GM18517 (cell line): Measurements from ENCODE around the gene RYR3.

ENCODE experiments used
- ATAC-seq: cut with Tn5 transposase; IDR thresholded peaks from one replicate; pipeline ENCODE4 v1.9.1; 2021; ENCODE audit warnings: mild to moderate bottlenecking, moderate library complexity; ENCODE audit not compliant: unreplicated experiment

Gene RYR3

DNA sequence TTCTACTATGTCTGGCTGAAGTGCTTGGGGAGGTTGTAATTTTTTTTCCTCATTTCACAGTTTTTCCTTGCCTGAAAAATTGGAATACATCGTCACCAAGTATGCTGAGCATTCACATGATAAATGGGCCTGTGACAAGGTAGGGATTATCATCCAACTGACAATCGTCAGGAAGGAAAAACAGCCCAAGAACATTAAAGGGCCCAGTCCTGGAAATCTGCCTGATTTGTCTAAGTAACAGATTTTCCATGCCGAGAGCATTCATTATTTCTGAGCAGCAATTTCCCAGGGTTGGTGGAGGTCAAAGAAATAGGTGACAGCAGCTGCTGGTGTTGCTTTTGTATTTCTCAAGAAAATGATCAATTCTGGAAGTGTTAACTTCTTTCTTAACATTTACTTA lies 431.5 kb downstream of the RYR3 start:
- no peak for ATAC-seq

DNA sequence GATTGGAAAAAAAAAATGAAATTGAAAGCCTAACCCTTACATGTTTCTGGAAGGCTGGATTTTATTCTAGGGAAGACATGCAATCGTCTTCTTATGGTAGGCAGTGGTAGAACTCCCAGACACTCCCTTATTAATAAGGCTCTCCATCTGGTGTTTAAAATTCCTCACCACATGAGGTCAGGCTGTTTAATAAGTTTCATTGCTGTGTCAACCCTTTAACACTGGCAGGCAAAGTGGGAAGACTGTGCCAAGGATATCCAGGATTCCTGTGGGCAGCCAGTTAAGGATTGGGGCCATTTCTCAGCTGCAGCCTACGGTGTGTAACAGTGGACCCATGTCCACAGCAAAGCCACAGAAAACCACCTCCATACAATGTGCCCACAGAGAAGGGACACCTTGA lies 432.0 kb downstream of the RYR3 start:
- ATAC-seq = no peak

DNA sequence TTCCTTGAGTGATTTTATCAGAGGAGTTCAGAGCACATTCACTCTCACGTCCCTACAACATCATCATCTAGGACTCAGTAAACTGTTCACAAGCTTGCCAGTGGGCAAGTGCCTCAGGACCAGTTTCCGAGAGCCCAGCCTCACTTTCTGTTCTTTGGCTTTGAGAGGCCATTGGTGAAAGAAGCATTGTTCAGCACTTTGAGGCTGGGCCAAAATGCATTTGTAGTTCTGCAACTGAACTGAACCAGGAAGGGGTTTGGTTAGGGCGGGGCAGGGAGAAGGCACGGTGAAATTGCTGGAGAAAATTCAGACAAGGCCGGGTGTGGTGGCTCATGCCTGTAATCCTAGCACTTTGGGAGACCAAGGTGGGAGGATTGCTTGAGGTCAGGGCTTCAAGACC lies 435.4 kb downstream of the RYR3 start:
- no peak for ATAC-seq

DNA sequence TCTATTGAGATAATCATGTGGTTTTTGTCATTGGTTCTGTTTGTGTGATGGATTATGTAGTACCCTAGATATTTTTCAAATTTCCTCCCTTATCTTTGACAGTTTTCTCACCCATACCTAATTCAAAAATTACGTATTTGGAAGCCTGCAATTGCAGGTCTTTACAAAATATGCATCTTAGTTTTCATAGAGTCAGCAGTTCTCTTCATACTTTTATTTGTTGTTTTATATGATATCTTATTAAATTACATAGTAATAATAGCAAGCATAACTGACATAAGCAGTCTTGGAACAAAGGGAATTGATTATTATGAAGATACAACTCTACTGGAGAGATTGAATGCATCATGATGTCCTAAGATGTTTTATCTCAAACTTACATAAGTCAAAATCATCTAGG lies 442.2 kb downstream of the RYR3 start:
- ATAC-seq = no peak

DNA sequence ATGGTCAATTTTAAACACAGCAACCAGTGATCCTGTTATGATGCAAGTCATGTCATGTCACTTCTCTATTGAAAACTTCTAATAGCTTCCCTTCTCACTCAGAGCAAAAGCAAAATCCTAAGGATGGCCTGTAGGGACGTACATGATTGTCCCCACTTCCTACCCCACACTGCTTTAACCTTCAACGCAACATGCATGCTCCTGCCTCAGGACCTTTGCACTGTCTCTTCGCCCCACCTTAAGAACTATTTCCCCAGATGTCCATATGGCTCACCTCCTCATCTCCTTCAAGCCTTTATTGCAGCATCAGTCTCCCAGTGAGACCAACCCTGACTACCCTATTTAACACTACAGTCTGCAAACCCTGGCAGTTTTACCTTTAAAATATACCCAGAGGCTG lies 443.5 kb downstream of the RYR3 start:
- no peak for ATAC-seq

DNA sequence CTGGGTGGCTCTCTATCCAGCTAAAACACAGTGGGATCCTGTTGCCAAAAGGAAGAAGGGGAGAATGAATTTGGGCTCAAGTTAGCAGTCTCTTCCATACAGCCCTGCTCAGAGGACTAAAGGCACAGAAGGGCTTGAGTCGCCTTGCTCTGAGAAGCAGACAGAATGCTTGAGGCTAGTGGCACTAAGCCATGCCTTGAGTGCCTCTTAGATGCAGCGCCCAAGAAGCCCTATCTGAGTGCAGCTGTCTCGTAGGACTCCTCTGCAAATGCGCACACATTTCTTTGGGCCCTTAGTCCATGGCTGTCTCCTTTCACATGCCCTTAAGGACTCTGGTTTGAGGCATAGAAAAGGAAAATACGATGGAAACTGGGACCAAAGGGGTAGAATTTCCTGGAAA lies 446.2 kb downstream of the RYR3 start:
- ATAC-seq = no peak

DNA sequence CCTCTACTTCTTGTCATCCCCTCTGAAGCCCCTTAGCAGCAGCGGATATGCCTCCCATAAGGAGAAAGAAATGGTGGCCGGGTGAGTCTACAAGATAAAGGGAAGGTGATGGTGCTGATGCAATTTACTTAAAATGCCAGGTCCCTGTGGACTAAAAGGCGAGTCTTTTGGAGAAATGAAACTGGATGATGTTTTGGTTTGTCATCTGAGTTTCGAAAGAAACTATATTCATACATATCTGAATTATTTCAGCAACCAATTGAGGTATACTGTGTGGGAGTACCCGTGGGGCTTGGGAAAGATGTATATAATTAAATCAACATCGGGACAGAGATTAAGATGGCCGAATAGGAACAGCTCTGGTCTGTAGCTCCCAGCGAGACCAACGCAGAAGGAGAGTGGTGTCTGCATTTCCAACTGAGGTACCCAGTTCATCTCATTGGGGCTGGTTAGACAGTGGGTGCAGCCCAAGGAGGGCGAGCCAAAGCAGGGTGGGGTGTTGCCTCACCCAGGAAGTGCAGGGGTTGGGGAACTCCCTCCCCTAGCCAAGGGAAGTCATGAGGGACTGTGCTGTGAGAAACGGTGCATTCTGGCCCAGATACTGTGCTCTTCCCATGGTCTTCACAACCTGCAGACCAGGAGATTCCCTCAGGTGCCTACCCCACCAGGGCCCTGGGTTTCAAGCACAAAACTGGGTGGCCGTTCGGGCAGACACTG lies 446.9 kb downstream of the RYR3 start:
- no peak for ATAC-seq

DNA sequence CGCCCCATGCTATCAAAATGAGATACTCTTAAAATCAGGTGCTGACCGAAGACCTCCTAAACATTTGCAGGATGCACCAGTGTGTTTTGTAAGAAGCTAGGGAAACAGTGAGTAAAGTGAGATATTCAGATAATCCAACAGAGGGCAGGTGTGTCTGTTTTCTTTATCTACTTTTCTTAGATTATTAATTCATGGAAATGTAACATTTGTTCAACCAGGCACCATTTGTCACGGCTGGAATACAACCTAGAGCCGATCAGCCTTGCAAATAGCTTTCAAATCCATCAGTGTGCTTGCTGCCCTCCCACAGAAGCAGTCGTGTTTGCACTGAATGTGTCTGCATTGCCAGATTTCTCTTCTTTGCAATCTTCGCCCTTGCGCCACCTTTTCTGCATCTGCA lies 455.6 kb downstream of the RYR3 start:
- ATAC-seq = no peak

DNA sequence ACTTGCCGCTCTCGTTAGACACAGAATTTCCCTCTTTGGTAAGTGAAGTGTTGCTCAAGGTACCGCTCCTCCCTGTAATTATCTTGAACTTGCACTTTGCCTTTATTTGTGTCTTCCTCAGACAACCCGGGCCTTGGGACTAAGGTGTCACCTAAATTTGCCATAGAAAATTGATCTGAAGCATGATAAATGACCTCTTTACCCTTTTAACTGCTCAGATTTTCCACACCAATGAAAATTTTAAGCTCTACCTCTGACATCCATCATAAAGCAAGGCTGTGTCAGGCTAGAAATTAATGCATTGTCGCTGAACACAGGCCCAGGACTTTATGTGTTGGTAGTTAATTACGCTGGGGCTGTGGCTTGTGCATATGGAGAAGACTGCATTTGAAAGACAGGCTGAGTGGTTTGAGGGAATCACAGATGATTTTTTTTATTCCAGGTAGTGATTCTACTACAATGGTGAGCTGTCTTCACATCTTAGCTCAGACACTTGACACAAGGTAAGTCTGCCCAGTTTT lies 458.0 kb downstream of the RYR3 start:
- no peak for ATAC-seq

DNA sequence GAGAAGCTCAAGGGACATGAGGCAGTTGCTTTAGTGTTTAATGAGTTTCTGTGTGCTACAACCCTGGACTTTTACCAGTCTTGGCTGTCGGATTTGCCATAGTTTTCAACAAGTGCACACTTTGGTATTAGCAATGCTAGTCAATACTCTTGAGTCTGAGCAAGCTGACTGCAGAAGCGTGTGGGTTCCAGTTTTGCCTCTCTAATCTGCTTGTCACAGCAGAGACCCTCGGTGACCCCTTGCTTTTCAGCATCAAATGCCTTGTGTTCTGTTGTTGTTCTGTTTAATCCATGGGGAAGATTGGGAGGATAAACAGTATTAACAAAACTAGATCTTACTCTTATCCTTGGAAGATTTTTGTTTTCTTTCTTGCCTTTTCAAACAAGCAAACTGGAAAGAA lies 463.2 kb downstream of the RYR3 start:
- ATAC-seq = no peak

DNA sequence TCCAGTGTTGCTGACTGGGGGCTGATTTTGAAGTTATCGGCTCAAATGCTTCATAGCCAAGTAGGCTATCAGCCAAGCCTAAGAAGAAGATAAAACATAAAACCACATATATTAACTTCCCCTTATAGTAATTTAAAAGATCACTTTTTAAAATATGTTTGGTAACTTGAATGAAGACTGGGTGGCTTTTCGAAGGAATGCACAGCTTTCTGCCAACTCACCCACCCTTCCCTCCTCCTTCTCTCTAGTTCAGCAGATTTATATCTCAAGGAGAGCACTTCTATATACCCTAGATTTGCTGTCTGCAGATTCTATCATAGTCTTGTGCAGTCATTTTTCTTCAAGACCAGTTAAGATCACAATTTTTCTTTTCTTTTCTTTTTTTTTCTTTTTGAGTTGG lies 468.1 kb downstream of the RYR3 start:
- ATAC-seq = no peak

DNA sequence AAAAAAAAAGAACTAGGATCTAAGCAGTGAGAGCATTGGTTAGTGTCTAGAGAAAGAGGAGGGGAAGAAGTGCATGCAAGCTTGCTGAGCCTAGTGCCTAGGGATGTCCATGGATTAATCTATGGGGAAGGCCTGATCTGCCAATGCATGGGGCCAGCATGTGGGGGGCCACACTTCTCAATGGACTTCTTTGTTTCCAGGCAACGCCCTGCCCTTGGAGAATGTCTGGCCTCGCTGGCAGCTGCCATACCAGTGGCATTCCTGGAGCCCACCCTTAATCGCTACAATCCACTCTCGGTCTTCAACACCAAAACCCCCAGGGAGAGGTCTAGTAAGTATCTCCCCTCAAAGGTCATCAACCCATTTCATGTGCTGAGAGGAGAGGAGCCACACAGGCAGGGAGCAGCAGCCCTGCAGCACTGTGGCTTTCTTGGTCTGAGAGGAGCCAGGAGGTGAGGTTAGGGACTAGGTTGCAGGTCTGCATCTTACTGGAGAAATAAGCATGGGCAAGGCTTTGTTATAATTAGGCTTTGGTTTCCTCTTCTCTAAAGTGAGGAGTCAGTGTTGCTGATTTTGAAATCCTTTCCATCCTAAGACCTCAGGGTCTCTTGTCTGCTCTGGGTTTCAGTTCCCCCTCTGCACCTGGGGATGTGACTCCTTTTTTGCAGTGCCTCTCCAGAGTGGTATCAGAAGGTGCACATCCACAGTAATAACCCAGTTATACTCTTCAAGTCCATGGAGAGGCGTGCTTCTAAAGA lies 469.4 kb downstream of the RYR3 start:
- ATAC-seq = no peak

DNA sequence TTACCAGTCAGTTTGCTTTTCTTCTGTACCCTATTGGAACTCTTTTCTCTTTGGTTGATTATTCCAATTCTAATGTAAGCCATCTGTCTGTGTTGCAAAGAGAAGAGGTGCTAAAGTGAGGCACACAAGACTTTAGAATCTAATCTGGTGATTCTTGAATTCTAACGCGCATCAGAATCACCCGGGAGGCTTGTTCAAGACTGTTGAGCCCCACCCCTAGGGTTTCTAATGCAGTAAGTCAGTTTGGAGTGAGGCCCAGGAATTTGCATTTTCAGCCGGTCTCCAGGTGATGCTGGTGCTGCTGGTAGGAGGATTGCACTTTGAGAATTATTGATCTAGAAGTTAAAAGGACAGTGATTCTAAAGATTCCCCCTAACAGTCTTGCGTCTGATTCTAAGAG lies 472.2 kb downstream of the RYR3 start:
- ATAC-seq = no peak

DNA sequence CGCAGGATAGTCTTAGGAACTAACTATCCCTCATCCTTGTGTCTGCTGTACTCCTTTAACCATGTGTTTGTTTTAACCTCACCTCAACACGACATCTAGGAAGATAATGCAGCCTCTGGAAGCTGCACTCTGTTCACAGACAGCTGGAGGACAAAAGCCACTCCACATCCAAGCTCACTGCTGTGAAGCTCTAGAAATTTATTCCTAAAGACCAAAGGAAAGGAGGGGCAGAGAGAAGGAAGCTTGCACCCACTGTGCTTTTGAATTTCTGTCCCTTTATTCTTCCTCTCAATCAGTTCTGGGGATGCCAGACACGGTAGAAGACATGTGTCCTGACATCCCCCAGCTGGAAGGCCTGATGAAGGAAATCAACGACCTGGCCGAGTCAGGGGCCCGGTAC lies 474.6 kb downstream of the RYR3 start:
- ATAC-seq = no peak

DNA sequence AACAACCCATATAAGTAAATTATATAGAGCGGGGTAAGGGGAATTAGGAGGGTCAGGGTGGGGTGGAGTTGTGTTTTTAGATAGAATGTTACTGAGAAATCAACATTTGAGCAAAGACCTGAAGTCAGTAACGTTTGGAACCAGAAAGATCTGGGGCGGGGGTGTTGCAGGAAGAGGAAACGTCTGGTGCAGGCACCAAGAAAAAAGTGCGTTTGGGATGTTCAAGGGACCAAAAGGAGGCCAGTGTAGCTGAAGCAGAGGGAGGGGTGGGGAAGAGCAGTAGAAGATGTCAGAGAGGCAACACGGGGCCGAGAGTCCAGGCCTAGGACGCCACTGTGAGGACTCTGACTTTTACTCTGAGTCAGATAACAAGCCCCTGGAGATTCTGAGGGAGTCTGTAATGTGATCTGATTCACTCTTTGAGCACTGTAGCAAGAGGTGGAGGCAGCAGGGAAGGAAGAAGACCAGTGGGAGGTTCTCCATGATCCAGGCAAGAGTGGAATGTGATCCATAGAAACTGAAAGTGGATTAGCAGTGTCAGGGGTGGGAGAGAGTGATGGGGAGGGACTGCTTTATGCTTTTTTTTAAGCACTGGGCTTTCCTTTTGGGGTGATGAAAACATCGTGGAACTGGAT lies 478.3 kb downstream of the RYR3 start:
- ATAC-seq = no peak

DNA sequence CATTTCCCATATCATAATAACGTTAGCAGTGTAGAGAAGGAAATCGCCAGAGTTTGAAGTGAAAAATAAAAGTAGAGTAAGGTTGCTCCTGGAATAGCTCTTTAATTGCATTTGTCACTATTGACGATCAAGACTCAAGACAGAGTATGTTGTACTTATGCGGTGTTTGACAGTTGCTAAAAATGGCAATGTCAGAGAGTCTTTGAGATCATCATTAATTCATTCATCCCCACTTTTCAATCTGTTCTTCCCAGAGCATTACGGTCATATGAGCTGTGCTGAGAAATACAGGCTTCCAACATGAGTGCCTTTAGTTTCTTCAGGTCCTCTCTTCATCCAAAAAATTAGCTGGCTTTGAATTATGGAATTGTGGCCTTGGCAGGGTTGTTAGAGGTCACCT lies 483.7 kb downstream of the RYR3 start:
- no peak for ATAC-seq

DNA sequence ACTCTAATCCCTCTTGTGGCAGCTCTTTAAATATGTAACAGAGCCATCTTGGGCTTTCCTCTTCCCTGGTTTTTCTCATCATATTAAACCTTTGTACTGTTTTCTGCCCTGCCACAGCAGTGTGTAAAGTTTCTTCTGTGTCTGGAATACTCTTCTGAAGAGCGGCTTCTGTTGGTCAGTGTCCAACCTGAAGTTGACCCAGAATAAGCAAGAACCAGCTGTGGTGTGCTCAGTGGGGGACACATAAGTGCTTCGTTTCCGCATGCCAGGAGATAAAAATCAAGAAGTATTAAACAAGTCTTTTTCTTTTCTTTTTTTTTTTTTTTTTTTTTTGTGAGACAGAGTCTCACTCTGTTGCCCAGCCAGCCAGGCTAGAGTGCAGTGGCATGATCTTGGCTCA lies 484.3 kb downstream of the RYR3 start:
- ATAC-seq = no peak

DNA sequence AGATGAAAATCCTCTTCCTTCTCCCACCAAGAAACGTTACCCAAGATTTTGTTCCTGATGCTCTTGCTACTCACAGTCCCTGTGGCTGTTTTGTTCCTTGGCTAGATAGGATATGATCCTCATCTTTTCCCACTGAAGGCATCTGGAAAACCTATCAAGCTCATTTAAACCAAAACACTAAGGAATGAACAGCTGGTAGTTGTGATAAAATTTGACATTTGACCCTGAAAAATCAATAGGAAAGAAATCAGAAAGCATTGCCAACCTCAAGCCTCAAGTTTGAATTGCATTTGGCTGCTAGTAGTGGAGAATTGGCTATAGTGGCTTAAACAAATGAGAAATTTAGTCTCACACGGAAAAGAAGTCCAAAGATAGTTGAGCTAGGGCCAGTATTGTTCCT lies 486.9 kb downstream of the RYR3 start:
- ATAC-seq = no peak

DNA sequence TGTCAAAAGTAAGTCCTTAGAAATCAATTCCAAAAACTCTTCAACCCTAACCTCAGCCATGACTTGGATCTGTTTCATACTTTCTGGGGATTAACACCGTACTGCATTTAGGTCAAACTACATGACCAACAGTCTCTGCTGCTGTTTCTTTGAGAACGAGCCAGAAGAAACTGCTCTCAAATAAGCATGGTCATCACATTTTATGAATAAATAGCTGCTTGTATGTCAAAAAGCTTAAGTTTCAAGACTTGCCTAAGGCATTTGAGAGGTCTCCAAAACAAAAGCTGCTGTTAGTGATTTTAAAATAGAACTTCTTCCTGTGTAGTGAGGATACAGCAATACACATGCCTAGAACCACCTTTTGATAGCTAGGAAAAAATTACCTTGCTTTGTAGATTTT lies 491.2 kb downstream of the RYR3 start:
- ATAC-seq = no peak

DNA sequence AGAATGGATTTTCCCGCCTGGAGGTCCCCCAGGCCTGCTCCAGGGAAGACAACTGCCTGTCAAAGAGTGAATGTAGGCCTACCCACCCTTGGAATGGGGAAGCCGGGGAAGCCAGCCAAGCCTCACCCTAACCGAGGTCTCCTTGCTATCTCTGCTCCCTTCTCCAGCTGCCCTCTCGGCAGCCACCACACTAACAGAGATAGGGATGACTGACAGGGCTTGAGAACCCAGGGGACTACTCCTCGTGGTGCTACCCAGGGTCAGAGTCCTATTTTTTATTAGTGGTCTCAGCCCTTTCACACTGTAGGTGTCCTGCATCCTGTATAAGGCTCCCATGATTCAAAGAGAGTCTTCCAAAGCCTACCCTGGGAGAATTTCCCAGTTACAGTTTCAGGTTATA lies 496.9 kb downstream of the RYR3 start:
- ATAC-seq = no peak

DNA sequence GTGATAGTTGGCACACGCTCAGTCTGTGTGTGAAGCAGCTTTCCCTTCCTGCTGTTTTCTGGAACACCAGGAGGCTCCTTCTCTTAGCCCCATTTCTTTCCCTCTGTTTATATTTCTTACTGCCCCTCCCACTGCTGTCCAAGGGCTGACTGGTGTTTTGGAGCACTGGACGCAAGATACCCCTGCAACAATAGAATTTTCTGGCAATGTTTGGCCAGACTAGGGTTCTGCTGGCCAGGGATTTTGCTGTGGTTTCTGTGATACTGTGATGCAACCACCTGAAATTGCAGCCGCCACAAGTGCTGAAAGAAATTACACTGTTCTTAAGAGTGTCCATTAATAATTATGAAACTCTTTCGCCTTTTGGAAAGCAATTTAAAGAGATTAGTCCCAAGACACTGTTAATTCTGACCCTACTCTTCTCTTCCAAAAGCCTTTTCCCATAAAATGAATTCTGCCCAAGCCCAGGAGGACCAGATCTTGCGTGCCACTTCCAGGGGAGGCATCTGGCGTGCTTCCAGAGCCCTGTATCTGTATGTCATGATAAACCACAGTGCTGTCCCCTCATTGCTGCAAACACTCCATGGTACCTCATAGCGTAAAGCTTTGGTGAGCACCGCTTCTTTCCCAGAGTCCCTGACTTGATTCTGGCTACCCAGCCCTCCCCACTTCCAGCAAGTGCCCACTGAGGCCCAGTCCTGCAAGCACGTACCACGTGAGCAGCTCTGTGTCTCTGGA lies 498.1 kb downstream of the RYR3 start:
- no peak for ATAC-seq
